CD4-positive, alpha-beta T cell treated with Interleukin-6 at 100 ng/mL for 8 hours (primary cell): ENCODE results near the gene CORO1C.

Experiments used
- DNase-seq: peaks from one replicate; pipeline ENCODE4 v3.0.0-alpha.2; 2020; ENCODE audit warnings: mixed read lengths, low spot score

Gene CORO1C

DNA sequence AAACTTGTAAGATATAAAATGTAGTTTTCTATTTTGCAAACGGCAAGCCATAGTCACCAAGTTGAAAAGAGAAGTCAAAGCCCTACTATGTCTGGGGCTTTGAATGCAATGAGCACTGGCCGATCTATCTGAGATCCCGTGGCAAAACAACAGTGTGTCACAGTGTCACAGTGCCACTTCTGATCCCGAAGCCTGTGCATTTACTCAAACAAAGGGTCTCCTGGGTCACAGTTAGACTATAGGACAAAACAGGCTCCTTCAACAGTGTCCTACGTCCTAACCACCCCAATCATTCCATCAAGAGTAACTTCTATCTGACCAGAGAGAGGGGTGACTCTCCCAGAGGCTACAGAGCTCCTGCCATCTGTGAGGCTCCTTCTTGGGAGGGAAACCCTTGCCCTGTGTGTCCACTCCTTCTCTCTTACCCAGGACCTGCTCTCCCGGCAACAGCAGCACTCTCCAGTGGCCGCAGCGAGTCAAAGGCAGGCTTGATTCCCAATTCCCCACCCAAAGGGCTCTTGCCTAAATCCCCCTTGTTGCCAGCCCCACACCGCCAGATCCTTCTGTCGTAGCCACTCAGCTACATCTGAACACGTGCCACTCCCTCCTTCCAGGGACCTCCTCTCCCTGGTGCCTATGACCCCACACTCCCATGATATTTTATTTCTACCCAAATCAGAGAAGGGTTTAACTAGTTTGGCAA, 83.6 kb downstream of the CORO1C start:
- no peak for DNase-seq

DNA sequence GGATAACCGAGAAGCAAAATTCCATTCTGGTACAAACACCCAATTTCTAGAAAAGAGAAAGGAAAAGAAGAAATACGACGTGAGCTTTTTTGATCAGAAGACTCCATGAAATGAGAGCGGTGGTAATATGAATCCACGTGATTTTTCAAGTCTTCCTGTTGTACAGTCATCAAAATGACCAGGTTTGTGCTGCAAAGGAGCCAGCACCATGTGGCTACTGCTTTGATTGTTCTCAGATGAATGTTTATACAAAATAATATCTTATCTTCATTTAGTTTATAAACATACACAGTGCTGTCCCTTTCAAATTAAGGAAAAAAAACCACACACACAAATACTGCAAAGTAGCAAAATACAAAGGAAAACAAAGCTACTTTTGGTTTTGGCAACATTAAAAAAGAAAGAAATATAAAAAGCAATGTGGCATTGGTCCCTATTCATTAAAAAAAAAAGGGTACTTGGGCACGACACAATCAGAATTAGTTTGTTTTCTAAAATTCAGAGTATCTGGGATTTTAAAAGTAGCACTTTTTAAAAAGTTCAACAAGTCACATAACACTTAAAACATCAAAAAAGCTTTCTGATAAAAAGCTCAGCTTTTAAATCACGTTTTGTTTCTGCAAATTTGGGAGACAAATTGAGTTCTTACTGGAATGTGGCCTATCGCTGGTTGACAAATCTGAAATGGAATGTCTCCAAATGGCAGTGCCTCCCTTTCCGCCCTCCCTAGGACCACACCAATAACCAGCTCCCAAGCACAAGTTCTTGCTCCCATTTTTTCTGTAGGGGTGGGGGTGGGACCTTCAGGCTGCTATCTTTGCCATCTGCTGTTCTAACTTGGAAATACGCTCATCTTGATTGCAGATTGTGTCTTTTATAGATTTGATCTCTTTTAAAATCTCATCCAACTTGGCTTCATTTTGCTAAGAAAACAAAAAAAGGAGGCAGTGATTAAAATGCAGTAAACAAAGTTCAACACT, 84.4 kb downstream of the CORO1C start:
- no peak for DNase-seq

DNA sequence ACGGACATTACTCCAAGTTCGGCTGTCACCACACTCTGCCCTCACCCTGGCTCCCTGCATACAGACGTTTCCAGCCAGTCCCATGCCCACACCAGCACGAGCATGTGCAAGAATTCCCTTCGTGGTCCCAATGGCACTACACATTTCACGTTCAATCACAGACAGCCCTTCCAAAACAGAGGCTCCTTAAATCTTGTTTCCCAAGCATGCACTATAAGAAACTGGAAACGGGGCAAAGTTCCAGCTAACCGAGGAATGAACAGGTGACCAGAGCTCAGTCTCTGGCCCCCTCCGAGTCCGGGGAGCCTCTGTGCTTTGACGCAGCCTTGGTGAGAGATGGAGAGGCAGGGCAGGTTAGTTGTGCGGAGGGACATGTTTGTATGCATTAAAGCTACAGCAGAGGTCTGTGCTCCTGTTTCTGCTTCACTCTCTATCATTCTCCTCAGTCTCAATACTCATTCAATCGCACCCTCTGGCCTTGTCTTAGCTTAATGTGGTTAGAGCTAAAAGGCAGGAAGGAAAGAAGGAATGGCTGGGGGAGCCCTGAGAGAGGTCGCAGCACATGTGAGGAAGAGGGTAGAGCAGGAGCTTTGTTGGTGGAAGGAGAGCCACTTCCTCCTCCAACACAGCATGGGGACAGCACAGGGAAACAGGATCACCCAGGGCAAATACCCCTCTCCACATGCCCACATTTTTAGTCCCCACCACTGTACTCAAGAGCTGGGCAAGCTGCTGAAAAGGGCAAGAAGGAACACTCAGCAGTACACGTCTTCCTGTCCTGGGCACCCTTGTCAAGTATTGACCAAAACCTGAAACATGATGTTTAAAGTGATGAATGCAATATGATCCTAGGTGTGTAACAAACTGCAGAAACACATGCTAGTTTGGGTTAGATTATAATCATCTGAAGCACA, 85.4 kb downstream of the CORO1C start:
- no peak for DNase-seq

GRCh38 chr12:108644811-108645120, 86.6 kb downstream of the CORO1C start:
- no peak for DNase-seq

DNA sequence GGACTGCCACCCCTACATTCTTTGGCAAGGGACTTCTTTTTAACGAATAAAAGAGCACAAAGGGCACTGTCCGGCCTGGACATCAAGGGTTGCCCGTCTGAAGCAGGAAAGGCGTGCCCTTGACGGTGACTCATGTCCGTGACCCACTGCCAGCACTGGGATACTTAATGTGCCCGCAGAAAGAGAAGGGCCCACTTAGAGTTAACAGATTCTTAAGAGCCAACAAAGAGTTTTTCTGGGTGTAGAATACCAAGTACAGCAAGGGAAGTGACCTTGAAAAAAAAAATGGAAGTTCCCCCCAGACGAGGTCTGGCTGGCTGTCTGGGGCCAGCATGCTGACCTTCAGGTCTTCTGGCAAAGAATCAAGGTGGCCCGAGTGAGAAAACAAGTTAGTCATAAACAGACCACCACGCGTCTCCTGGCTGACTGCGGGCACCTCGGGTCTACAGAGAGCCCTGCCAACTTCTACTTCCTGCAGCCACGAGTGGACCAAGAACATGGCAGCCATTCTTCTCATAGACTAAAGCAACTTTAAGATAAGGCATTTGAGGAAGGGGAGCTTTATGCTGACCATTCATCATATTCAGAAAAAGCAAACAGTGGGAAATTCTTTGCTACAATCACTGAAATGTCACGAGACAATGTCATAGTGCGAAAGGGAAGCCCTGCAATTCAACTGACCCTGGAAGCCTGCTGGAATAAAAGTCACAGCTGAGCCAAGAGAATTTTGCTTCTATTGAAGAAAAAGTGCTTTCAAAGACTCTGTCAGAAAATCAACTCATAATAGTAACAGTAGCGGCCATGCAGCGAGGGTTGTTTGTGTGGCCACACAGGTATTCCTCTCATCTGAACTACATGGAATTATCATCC, 87.1 kb downstream of the CORO1C start:
- DNase-seq: no peak

DNA sequence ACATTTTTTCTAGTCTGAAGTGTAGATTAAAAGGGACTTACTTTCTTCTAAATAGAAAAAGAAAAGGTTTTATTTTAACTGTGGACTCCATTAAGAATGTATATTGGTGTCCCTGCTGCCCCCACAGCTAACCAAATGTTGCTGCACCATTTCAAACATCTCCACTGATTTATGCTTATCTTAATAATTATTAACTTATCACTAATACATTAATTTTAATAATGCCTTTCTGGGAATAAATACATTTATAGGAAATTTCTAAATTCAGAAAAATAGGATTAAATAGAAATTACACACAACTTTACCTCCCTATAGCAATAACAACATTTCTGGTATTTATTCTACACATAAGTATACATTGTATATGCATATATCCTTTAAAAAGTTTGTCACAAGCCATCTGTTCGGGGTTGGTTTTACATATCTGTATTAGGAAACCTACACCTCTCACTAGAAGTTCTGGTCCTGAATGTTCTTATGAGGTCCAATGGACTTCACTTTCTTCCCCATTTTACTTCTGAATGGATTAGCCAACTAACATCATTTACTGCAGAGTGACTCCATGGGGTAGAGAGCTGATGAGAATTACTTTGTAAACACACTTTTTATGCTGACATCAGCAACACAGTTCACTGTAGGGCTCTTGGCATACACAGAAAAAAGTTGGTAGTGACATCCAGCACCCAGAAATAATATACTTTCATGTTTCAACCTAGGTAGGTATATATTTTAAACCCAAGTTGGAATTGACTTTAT, 88.2 kb downstream of the CORO1C start:
- DNase-seq: no peak

- no peak for DNase-seq
Observed at GRCh38 chr12:108642269-108642870, 88.9 kb downstream of the CORO1C start.

DNA sequence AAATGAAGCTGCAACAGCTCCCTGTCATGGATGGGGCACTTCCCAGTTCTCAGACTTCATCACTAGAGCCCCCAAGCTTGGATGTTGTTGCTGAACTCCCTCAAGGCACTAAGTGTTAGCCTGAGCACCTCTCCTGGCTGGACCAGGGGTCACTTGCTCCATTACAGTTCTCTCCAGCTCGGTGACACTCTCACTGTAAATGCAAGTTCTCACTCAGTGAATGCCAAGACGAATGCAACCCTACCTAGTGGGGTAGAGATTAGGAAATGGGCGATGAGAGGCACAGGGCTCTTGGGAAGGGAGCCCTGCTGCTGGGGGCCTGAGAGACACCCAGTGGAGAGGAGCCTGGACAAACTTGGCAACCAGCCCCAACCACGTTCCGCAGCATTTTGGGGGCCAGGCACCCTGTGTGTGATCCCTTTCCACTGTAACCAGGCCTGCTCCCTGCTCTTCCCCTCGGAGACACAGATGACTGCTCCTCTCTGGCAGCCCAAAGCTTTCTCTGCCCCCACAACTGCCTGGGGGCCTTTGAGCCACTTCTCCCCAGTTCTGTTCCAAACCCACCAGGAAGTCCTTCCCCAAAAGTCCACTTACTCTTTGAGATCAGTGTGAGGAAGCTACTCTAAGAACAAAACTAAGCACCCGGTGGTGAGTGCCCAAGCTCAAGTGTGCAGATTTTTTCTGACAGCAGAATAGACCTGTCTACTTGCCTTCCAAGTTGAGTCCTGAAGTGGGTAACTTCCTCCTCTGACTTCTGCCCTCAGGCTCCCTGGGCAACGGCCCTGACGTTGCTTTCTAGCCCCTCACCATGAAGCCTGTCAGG, 89.7 kb downstream of the CORO1C start:
- no peak for DNase-seq

- no peak for DNase-seq
Observed at GRCh38 chr12:108640802-108641445, 90.4 kb downstream of the CORO1C start.

DNA sequence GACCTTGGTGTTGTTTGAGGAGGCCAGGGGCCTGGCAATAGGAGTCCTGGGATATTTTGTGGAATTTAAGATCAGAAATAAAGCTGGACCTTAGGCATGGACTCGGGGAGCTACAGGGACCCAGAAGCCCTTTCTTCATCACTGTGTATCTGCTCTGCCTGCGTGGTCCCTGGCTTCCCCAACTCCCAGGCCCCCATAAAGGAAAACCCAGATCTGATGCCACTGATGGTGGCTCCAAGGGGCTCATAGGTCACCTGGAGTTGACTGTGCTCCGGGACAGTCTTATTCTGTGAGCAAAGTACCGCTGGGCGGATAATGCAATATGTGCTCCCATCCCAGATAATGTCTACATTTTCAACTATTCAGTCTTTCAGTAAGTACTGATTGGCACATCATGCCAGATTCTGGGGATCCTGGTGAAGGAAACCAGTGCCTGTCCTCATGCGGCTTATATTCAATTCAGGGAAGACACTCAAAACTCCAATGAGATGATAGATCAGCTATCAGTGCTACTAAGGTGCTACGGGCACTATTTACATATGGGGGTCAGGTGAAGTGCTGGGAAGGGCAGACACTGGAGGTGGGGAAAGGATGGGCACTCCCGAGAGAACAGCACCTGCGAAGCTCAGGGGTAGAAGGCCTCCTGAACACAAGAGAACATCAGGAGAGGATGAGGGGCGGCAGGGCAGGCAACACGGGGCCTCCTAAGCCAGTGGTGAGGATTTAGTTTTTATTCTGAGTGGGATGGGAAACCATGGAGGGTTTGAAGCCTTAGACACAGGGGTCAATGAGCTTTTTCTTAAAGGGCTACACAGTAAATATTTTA, 92.1 kb downstream of the CORO1C start:
- no peak for DNase-seq

GRCh38 chr12:108638141-108638827, 93.0 kb downstream of the CORO1C start:
- no peak for DNase-seq

DNA sequence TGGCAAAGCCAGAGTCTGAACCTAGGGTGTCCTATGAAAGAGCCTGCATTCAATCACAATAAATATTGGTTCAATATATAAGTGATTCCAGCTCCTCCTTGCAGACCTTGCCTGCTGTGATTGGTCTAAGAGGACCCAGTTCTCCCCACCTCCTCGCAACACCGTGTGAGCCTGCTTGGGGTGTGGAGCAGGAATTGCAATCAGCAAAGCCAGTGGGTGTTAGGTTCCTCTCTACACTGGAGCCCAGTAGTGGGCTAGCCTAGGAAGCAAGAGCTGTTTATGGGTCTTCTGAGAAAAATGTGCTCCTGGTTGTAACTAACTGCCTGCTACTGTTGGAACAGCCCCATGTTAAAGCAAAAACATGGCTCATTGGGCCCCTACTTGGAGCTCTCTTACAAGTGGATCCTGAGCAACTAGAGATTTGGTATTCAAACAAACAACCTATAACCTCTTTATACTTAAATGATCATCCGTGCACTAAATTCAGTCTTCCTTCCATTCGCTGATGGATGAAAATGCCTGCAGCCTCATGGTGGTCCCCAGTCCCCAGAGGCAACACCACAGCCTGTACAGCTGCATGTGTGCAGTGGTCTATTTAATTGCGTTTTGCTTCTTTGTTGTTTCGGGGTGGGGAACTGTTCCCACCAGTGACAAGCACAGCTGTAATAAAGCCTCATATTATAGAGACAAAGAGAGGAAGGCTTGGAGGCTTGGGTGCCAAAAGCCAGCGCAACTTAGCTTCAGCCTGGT, 93.9 kb downstream of the CORO1C start:
- no peak for DNase-seq

- DNase-seq: no peak
Observed at GRCh38 chr12:108635997-108636808, 95.1 kb downstream of the CORO1C start.

DNA sequence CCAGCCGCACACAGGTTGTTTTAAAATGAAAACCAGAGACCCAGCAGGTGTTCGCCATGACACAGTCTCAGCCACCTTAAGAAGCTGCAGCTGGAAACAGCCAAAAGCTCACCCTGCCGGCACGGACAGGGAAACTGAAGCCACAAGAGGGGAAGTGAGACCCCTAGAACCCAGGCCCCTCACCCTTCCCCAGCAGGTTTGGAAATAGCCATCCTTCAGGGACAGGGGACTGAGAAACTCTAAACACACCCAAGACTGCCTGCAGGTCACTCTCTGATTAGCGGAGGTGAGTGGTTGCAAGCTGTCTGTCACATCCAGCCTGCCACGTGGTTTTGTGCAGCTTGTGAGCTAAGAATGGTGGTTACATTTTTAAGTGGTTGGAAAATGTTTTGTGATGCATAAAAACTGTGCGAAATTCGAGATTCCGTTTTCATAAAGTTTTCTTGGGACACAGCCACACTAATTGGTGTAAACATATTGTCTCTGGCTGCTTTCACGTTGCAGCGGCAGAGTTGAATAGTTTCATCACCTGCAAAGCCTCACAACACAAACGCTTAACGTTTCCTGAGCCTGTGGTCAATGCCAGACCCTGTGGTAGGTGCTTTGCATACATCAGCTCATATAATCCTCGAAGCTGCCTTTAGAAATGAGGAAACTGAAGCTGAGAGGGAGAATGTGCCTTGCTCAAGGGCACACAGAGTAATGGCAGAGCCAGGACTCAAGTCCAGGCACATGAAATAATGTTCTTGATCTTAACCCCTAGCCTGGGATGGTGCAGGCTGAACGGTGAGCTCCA, 95.9 kb downstream of the CORO1C start:
- DNase-seq: peak; percentile 61

DNA sequence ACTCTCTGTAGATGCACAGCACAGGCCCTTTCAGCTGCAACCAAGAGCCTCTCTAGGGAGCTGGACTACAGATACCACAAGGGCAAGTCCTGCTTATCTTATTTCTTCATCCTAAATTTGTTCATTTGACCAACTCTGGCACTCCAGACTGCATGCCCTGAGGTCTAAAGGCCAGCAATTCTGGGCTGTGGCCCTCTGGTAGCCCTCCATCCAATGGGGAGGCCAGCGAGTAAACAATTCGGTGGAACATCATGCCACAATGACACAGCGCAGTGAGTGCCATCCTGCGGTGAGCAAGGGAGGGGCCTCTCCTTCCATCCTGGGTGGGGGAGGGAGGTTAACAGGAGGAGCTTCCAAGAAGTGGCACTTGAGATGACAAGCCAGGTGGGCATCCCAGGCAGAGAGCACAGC, 97.0 kb downstream of the CORO1C start:
- DNase-seq: peak; percentile 67
